Astrocyte (in vitro differentiated cells and primary cell): ENCODE data around the gene GOLGA6B. TPM values are rescaled to one million over a fixed set of nuclear protein-coding genes. Genes with fewer than 3 reads are reported as not detected.
"Not testable (repeated sequence)": the region's sequence is repeated elsewhere in the genome, so short reads cannot be mapped to it uniquely, and the experiment has no call there.

Source experiments
- DNase-seq: peaks from one replicate; pipeline ENCODE4 v3.0.0-alpha.2; 2010; ENCODE audit warnings: low read depth
- FAIRE-seq: peaks from 2 replicates; lab custom pipeline; 2011; peaks lifted over from hg19 to GRCh38; lab: Jason Lieb, UNC
- H2AFZ ChIP-seq: 2 replicates; pipeline ENCODE4 v1.6.0; 2012; ENCODE audit warnings: low read depth, low read length, inconsistent platforms
- H3K27ac ChIP-seq: 2 replicates; pipeline ENCODE4 v1.5.1; 2011; ENCODE audit warnings: low read depth, low read length, inconsistent platforms
- H3K27me3 ChIP-seq: 2 replicates; pipeline ENCODE4 v1.6.0; 2011; ENCODE audit warnings: low read length, inconsistent platforms; ENCODE audit not compliant: insufficient read depth
- H3K36me3 ChIP-seq: 2 replicates; pipeline ENCODE4 v1.5.1; 2011; ENCODE audit warnings: low read length, inconsistent platforms; ENCODE audit not compliant: insufficient read depth
- H3K4me1 ChIP-seq: 2 replicates; pipeline ENCODE4 v1.5.1; 2011; ENCODE audit warnings: low read length, inconsistent platforms; ENCODE audit not compliant: insufficient read depth
- H3K4me2 ChIP-seq: 2 replicates; pipeline ENCODE4 v1.6.0; 2012; ENCODE audit warnings: low read length, inconsistent platforms
- H3K4me3 ChIP-seq: 2 replicates; pipeline ENCODE4 v1.5.1; 2011; ENCODE audit warnings: low read depth, mild to moderate bottlenecking, low read length, inconsistent platforms; ENCODE audit not compliant: insufficient read depth
- H3K79me2 ChIP-seq: 2 replicates; pipeline ENCODE4 v1.6.0; 2012; ENCODE audit warnings: mild to moderate bottlenecking, low read length, inconsistent platforms; ENCODE audit not compliant: insufficient read depth
- H3K9ac ChIP-seq: 2 replicates; pipeline ENCODE4 v1.6.0; 2012; ENCODE audit warnings: mild to moderate bottlenecking, low read length, inconsistent platforms
- H3K9me3 ChIP-seq: 2 replicates; pipeline ENCODE4 v1.5.1; 2012; ENCODE audit warnings: low read depth, mild to moderate bottlenecking, low read length, inconsistent platforms; ENCODE audit not compliant: insufficient read depth
- H4K20me1 ChIP-seq: 2 replicates; pipeline ENCODE4 v1.6.0; 2012; ENCODE audit warnings: low read length, inconsistent platforms; ENCODE audit not compliant: insufficient read depth
- H3K27ac Mint-ChIP-seq: one replicate; pipeline ENCODE4 v1.8.0; 2021; ENCODE audit warnings: mild to moderate bottlenecking, mixed read lengths; ENCODE audit not compliant: unreplicated experiment
- H3K27me3 Mint-ChIP-seq: one replicate; pipeline ENCODE4 v1.8.0; 2021; ENCODE audit warnings: low read depth, mixed read lengths; ENCODE audit not compliant: unreplicated experiment
- H3K36me3 Mint-ChIP-seq: one replicate; pipeline ENCODE4 v1.8.0; 2021; ENCODE audit warnings: low read depth, mixed read lengths; ENCODE audit not compliant: unreplicated experiment
- H3K4me1 Mint-ChIP-seq: one replicate; pipeline ENCODE4 v1.8.0; 2021; ENCODE audit warnings: low read depth, mixed read lengths; ENCODE audit not compliant: unreplicated experiment
- H3K4me3 Mint-ChIP-seq: one replicate; pipeline ENCODE4 v1.8.0; 2021; ENCODE audit warnings: mild to moderate bottlenecking, moderate library complexity, mixed read lengths; ENCODE audit not compliant: unreplicated experiment
- H3K9me3 Mint-ChIP-seq: one replicate; pipeline ENCODE4 v1.8.0; 2021; ENCODE audit warnings: mild to moderate bottlenecking, mixed read lengths; ENCODE audit not compliant: unreplicated experiment
- EZH2 ChIP-seq: IDR thresholded peaks from 2 replicates; pipeline ENCODE4 v1.6.1; 2012; ENCODE audit warnings: mild to moderate bottlenecking, low read length, inconsistent platforms; ENCODE audit not compliant: insufficient read depth
- total RNA-seq: library from RNA; stranded (reverse); gene quantifications from 2 replicates; pipeline ENCODE4 v1.2.1, GENCODE V29; 2021
- TF ChIP-seq, protein P1 (sequence below): IDR thresholded peaks from 2 replicates; pipeline ENCODE4 v1.5.1; 2011; ENCODE audit warnings: low read depth, mild to moderate bottlenecking, inconsistent platforms, low read length, moderate library complexity; ENCODE audit not compliant: insufficient read depth

GOLGA6B gene
- total RNA-seq, 1 donor from 2014 or later, result not detected

DNA sequence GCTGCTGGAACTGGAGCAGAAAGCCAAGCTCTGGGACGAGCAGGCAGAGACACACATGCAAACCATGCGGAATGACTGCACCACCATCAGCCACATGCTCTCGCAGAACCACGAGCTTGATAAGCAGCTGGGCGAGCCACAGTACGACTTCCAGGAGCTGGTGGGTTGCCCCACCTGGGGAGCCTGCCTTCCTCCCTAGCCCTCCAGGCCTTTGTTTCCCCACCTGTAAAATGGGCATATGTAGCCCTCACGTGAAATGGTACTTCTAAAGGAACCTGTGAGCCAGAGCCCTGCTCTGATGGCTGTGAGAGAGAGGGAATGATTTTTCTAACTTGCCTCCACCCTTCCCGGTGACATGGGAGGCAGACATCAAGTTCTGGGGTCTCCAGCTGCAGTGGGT is 44.6 kb upstream of the GOLGA6B start:
- H3K79me2 ChIP-seq, result no peaks in the 10 kb centered on the region
- H3K4me1 Mint-ChIP-seq, result peaks cover 3% of the 10 kb centered on the region
- peaks cover 16% of the 10 kb centered on the region for H3K36me3 Mint-ChIP-seq
- no peaks in the 10 kb centered on the region for H3K36me3 ChIP-seq
- FAIRE-seq (no peak), DNase-seq (no peak)
- H4K20me1 ChIP-seq, result no peaks in the 10 kb centered on the region
- H3K9me3 ChIP-seq, result no peaks in the 10 kb centered on the region
- H2AFZ ChIP-seq, result no peak overlapping the region
- no peaks in the 10 kb centered on the region for H3K4me1 ChIP-seq
- peak overlapping the region; percentile 34 for H3K27ac Mint-ChIP-seq
- H3K27ac ChIP-seq, result no peak overlapping the region
- TF ChIP-seq EZH2, result no peak
- TF ChIP-seq, protein P1, sequence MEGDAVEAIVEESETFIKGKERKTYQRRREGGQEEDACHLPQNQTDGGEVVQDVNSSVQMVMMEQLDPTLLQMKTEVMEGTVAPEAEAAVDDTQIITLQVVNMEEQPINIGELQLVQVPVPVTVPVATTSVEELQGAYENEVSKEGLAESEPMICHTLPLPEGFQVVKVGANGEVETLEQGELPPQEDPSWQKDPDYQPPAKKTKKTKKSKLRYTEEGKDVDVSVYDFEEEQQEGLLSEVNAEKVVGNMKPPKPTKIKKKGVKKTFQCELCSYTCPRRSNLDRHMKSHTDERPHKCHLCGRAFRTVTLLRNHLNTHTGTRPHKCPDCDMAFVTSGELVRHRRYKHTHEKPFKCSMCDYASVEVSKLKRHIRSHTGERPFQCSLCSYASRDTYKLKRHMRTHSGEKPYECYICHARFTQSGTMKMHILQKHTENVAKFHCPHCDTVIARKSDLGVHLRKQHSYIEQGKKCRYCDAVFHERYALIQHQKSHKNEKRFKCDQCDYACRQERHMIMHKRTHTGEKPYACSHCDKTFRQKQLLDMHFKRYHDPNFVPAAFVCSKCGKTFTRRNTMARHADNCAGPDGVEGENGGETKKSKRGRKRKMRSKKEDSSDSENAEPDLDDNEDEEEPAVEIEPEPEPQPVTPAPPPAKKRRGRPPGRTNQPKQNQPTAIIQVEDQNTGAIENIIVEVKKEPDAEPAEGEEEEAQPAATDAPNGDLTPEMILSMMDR, result no peak
- H3K4me2 ChIP-seq, result no peak overlapping the region
- H3K9me3 Mint-ChIP-seq, result no peaks in the 10 kb centered on the region
- H3K9ac ChIP-seq, result no peak overlapping the region
- no peaks in the 10 kb centered on the region for H3K27me3 ChIP-seq
- peaks cover 27% of the 10 kb centered on the region for H3K27me3 Mint-ChIP-seq
- H3K4me3 Mint-ChIP-seq, result no peak overlapping the region
- H3K4me3 ChIP-seq, result no peak overlapping the region

DNA sequence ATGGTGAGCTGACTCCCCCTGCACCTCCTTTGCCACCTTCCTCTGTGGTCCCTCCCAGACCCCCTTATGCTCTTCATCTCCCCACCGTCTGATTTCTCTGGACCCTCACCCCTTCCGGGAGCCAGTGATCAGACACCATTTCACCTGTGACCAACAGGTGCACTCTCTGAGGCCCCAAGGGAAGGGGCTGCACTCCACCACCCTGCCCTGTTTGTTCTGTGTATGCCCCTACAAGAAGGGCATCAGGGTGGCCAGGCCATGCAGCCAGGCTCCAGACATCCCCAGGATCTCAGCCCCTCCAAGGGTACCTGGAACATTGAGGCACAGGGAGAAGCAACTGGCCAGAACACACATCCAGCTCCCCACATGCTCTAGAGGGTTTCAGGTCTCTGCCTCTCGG is 42.2 kb upstream of the GOLGA6B start:
- H3K4me3 ChIP-seq, H2AFZ ChIP-seq, H3K4me3 Mint-ChIP-seq, H3K36me3 Mint-ChIP-seq, H3K27me3 ChIP-seq, H3K27ac ChIP-seq, H4K20me1 ChIP-seq, FAIRE-seq, H3K4me1 ChIP-seq, H3K36me3 ChIP-seq, H3K9me3 ChIP-seq, H3K79me2 ChIP-seq, DNase-seq, H3K4me2 ChIP-seq, H3K9me3 Mint-ChIP-seq, H3K9ac ChIP-seq: not testable (repeated sequence)
- Mint-ChIP-seq H3K4me1 (peaks cover 16% of the 10 kb centered on the region), H3K27ac (peak overlapping the region; percentile 19), H3K27me3 (peaks cover 18% of the 10 kb centered on the region)

DNA sequence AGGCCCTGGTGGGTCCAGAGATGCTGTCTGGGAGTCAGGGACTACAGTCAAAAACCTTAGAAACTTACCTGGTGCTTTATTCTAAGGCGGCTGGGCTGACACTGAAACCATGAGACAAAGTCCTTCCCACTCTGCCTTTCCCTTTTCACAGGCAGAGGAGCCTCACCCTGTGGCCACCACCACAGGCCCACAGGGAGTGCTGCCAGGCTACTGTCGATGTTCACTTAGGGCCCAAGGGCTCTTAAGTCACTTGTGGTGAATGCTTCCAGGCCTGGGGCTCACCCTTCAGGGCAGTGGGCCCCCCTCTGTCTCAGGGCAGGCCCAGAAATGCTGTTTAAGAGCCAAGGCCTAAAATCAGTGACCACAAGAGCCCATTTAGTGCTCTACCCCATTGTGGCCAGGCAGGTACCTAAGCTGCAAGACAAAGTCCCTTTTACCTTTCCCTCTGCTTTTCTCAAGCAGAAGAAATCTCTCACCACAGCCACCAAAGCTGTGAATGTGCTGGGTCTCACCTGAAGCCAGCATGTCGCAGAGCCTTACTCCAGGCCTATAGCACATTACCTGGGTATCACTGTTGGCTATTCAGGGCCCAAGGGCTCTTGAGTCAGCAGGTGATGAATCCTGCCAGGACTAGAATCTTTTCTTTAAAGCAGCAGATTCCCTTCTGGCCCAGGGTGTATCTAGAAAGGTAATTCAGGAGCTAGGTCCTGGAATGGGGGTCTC is 39.5 kb upstream of the GOLGA6B start:
- peaks cover 2% of the 10 kb centered on the region for H3K36me3 Mint-ChIP-seq
- no peak overlapping the region for H2AFZ ChIP-seq
- DNase-seq, result no peak
- no peaks in the 10 kb centered on the region for H3K9me3 ChIP-seq
- H3K27ac ChIP-seq, result no peak overlapping the region
- no peak overlapping the region for H3K27ac Mint-ChIP-seq
- no peak for FAIRE-seq
- no peaks in the 10 kb centered on the region for H3K27me3 Mint-ChIP-seq
- no peak overlapping the region for H3K4me3 ChIP-seq
- no peak overlapping the region for H3K9ac ChIP-seq
- no peaks in the 10 kb centered on the region for H4K20me1 ChIP-seq
- H3K4me1 ChIP-seq, result no peaks in the 10 kb centered on the region
- H3K4me3 Mint-ChIP-seq, result no peak overlapping the region
- no peak overlapping the region for H3K4me2 ChIP-seq
- H3K79me2 ChIP-seq, result no peaks in the 10 kb centered on the region
- no peaks in the 10 kb centered on the region for H3K9me3 Mint-ChIP-seq
- H3K36me3 ChIP-seq, result no peaks in the 10 kb centered on the region
- H3K4me1 Mint-ChIP-seq, result peaks cover 12% of the 10 kb centered on the region
- TF ChIP-seq EZH2, result no peak
- TF ChIP-seq, protein P1, result no peak
- H3K27me3 ChIP-seq, result no peaks in the 10 kb centered on the region

DNA sequence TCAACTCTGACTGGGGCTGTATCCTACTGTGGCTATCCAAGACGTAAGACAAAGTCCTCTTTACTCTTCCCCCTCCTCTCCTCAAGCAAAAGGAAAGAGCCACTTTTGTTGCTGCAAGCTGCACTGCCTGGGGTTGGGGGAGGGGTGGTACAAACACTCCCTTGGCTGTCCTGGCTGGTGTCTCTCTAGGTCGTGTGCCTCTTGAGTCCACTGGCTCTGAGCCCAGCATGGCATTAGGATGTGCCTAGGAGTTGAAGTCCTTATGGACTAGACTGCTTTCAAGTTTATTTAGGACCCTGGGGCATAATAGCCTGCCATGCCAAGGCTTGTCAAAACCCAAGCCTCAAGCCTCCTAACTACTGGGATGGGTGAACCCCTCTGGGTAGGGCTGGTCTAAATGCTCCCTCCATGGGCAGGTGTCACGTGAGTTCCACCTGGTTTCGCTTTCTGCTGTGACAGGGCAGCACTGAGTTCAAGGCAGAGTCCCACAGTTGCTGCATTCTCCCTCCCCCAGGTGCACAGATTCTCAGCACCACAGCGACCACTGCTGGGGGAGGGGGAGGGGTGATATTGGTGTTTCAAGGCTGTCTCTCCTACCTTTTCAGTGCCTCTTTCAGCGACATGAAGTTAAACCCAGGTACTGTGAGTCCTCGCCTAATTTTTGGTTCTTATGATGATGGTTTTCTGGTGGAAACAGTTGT is 38.8 kb upstream of the GOLGA6B start:
- H3K36me3 ChIP-seq, H3K36me3 Mint-ChIP-seq, H3K4me3 Mint-ChIP-seq, H2AFZ ChIP-seq, H3K27ac ChIP-seq, H3K9me3 Mint-ChIP-seq, H3K4me2 ChIP-seq, H3K4me1 ChIP-seq, H3K4me3 ChIP-seq, H4K20me1 ChIP-seq, H3K79me2 ChIP-seq, DNase-seq, H3K9ac ChIP-seq, H3K9me3 ChIP-seq, H3K27me3 ChIP-seq, FAIRE-seq, H3K27me3 Mint-ChIP-seq: not testable (repeated sequence)
- peak overlapping the region; percentile 34 for H3K27ac Mint-ChIP-seq
- peaks cover 12% of the 10 kb centered on the region for H3K4me1 Mint-ChIP-seq
